ENCODE measurements around the gene GATAD2A.

GRCh38 chr19:19443902-19444680 is 38.6 kb downstream of the GATAD2A start:
- TF ChIP-seq CTCF (IDR thresholded peaks at IDR 0.05) (no peak), POLR2A (IDR thresholded peaks at IDR 0.05) (no peak), EP300 (IDR thresholded peaks at IDR 0.05; ENCODE audit: low read depth) (no peak)

Measured in transverse colon (tissue), 3 donors.